Loucy (cell line): Measurements from ENCODE around the gene SRGAP2.
"Not testable (repeated sequence)": the region's sequence is repeated elsewhere in the genome, so short reads cannot be mapped to it uniquely, and the experiment has no call there.

ENCODE experiments used
- EZH2phosphoT487 ChIP-seq: fragments of 200-600 bp; IDR thresholded peaks from 2 replicates; pipeline ENCODE4 v1.6.1; 2018; ENCODE audit warnings: antibody characterized with exemption, mild to moderate bottlenecking, moderate library complexity, borderline replicate concordance
- TF ChIP-seq, protein P1 (sequence below): fragments of 200-600 bp; sonication (generic); conservative IDR thresholded peaks from 2 replicates; pipeline ENCODE4 v1.5.1; 2014; ENCODE audit warnings: mild to moderate bottlenecking, antibody characterized with exemption, low read length

DNA sequence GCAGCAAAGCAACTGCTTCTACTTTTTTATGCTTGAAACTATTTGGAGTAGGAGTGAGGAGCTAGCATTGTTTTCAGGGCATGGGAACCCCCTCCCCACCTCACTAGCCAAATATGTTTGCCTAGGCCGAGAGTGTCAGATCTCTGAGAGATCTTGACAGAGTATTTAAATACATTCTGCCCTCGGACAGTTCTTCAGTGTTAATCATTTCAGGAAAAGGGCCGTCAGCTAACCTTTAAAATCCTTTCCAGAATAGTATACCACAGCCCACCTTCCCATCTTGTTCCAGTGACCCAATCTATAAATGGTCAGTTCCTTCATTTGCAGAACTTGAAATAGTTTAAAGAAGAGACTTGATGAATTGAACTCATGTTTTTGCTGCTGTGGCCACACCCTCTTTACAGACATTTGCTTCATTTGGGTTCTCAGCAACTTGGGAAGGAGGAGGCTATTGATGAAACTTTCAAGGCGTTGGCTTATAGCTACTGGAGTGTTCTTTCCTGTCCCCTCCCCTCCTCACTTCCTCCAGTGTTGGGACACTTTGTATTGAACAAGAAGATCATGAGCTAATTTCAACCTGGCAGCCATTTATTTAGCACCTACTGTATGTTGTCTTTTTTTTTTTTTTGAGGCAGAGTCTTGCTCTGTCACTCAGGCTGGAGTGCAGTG, 17.1 kb downstream of the SRGAP2 start:
- TF ChIP-seq, protein P1, sequence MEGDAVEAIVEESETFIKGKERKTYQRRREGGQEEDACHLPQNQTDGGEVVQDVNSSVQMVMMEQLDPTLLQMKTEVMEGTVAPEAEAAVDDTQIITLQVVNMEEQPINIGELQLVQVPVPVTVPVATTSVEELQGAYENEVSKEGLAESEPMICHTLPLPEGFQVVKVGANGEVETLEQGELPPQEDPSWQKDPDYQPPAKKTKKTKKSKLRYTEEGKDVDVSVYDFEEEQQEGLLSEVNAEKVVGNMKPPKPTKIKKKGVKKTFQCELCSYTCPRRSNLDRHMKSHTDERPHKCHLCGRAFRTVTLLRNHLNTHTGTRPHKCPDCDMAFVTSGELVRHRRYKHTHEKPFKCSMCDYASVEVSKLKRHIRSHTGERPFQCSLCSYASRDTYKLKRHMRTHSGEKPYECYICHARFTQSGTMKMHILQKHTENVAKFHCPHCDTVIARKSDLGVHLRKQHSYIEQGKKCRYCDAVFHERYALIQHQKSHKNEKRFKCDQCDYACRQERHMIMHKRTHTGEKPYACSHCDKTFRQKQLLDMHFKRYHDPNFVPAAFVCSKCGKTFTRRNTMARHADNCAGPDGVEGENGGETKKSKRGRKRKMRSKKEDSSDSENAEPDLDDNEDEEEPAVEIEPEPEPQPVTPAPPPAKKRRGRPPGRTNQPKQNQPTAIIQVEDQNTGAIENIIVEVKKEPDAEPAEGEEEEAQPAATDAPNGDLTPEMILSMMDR: not testable (repeated sequence)
- not testable (repeated sequence) for TF ChIP-seq EZH2phosphoT487
